OCI-M1 (cell line): ENCODE measurements around the gene SPOP.
"Not testable (repeated sequence)": the region's sequence is repeated elsewhere in the genome, so short reads cannot be mapped to it uniquely, and the experiment has no call there.

Source experiments
- DNase-seq: peaks from one replicate; lab custom pipeline; 2025; lab: John Stamatoyannopoulos, UW

Gene SPOP

GRCh38 chr17:49550764-49551163 is 127.1 kb downstream of the SPOP start:
- DNase-seq: not testable (repeated sequence)

- no peak for DNase-seq
Measured at GRCh38 chr17:49549691-49550678, 127.9 kb downstream of the SPOP start.

GRCh38 chr17:49549311-49549605 is 128.6 kb downstream of the SPOP start:
- DNase-seq: no peak
